Nephron progenitor cell (in vitro differentiated cells): ENCODE data around the gene VOPP1.

Experiments used
- DNase-seq: peaks from one replicate; pipeline ENCODE4 v3.0.0; 2021
- H3K27ac Mint-ChIP-seq: 2 replicates; pipeline ENCODE4 v1.8.0; 2021; ENCODE audit warnings: mild to moderate bottlenecking, moderate library complexity, mixed read lengths
- H3K27me3 Mint-ChIP-seq: 2 replicates; pipeline ENCODE4 v1.8.0; 2021; ENCODE audit warnings: mild to moderate bottlenecking, low read depth, mixed read lengths; ENCODE audit not compliant: poor library complexity
- H3K36me3 Mint-ChIP-seq: 2 replicates; pipeline ENCODE4 v1.8.0; 2021; ENCODE audit warnings: low read depth, mixed read lengths
- H3K4me1 Mint-ChIP-seq: 2 replicates; pipeline ENCODE4 v1.8.0; 2021; ENCODE audit warnings: mixed read lengths
- H3K4me3 Mint-ChIP-seq: 2 replicates; pipeline ENCODE4 v1.8.0; 2021; ENCODE audit warnings: mild to moderate bottlenecking, moderate library complexity, mixed read lengths
- H3K9me3 Mint-ChIP-seq: 2 replicates; pipeline ENCODE4 v1.8.0; 2021; ENCODE audit warnings: mild to moderate bottlenecking, moderate library complexity, mixed read lengths
- CTCF ChIP-seq: fragments of 200-600 bp; sonication (generic); IDR thresholded peaks from 2 replicates; pipeline ENCODE4 v1.5.0; 2021; ENCODE audit warnings: antibody characterized with exemption

The VOPP1 gene

GRCh38 chr7:55571511-55572377 is 558 bp downstream of the VOPP1 start:
- peaks cover 16% of the 10 kb centered on the region for H3K36me3 Mint-ChIP-seq
- no peaks in the 10 kb centered on the region for H3K9me3 Mint-ChIP-seq
- no peak for TF ChIP-seq CTCF
- peak overlapping the region; percentile 91 for H3K4me3 Mint-ChIP-seq
- no peak overlapping the region for H3K27ac Mint-ChIP-seq
- H3K27me3 Mint-ChIP-seq, result peaks cover 43% of the 10 kb centered on the region
- H3K4me1 Mint-ChIP-seq, result peaks cover 51% of the 10 kb centered on the region
- DNase-seq, result peak; percentile 71

DNA sequence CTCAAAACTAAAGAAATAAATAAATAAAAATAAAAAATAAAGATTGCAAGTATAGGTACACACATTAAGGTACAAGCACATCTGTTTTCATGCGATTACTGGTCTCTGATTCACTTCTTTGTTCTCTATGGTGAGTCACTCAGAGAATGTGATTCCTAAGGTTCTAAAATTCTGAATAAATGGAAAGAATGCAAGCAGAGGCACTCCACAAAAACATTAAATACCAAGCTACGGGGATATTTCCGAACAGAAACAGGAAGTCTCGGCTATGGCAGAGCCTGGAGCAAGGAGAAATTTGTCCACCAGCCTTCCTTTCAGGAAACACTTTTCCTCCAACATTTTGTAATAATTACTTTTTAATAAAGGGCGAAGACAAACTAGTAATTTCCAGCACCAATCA is 1.4 kb downstream of the VOPP1 start:
- TF ChIP-seq CTCF, result no peak
- DNase-seq, result no peak
- H3K27ac Mint-ChIP-seq, result no peak overlapping the region
- H3K4me3 Mint-ChIP-seq, result peak overlapping the region; percentile 91
- H3K4me1 Mint-ChIP-seq, result peaks cover 51% of the 10 kb centered on the region
- H3K9me3 Mint-ChIP-seq, result no peaks in the 10 kb centered on the region
- peaks cover 36% of the 10 kb centered on the region for H3K27me3 Mint-ChIP-seq
- H3K36me3 Mint-ChIP-seq, result peaks cover 16% of the 10 kb centered on the region

DNA sequence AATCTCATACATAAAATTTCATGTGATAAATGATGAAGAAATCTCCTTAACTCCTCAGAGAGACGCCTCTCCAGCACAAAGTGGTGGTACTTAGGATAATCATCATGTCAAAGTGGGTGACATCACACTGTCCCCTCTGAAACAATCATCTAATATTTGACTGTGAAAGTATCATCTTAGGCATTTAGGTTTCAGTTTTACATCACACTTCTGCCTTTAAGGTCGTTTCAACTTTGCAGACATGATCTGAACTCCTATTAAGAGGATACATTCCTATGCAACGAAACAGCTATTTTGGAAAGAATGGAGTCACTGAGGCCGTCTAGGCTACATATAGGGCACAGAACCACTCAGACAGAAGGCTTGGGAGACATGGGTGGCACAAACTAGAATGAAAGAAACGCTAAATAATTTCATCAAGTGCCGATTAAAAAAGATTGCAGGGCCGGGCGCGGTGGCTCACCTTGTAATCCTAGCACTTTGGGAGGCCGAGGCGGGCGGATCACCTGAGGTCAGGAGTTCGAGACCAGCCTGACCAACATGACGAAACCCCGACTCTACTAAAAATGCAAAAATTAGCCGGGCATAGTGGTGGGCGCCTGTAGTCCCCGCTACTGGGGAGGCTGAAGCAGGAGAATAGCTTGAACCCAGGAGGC is 2.0 kb downstream of the VOPP1 start:
- H3K4me1 Mint-ChIP-seq, result peaks cover 51% of the 10 kb centered on the region
- no peak overlapping the region for H3K27ac Mint-ChIP-seq
- no peak for TF ChIP-seq CTCF

GRCh38 chr7:55569797-55570196 is 2.5 kb downstream of the VOPP1 start:
- Mint-ChIP-seq H3K36me3 (peaks cover 16% of the 10 kb centered on the region), H3K9me3 (no peaks in the 10 kb centered on the region), H3K4me3 (peak overlapping the region; percentile 46), H3K27ac (no peak overlapping the region), H3K4me1 (peaks cover 51% of the 10 kb centered on the region), H3K27me3 (peaks cover 24% of the 10 kb centered on the region)
- TF ChIP-seq CTCF, result no peak
- no peak for DNase-seq

More for the DNA sequence above, 2.0 kb downstream of the VOPP1 start:
- Mint-ChIP-seq H3K4me3 (peak overlapping the region; percentile 91), H3K36me3 (peaks cover 16% of the 10 kb centered on the region), H3K27me3 (peaks cover 30% of the 10 kb centered on the region), H3K9me3 (no peaks in the 10 kb centered on the region)
- DNase-seq, result no peak

DNA sequence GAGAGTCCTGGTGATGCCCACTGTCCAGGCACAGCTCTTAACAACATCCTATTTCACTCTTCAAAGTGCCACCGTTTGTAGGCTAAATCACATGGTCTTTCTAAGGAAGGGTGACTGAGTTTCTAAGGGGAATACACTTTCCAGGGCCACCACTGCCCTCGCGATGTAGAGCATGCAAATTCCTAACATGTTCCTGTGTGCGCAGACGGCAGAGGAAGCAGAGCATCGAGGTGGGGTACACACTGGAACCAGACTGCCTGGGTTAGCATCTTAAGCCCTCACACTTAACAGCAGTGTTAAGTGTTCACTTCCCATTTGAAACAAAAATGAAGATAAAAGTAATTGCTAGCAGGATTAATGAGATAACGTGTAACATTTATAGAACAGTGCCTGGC is 3.0 kb downstream of the VOPP1 start:
- H3K4me1 Mint-ChIP-seq, result peaks cover 48% of the 10 kb centered on the region
- no peak for TF ChIP-seq CTCF
- H3K9me3 Mint-ChIP-seq, result no peaks in the 10 kb centered on the region
- H3K27ac Mint-ChIP-seq, result peak overlapping the region; percentile 10
- peak overlapping the region; percentile 26 for H3K4me3 Mint-ChIP-seq
- peaks cover 19% of the 10 kb centered on the region for H3K27me3 Mint-ChIP-seq
- no peak for DNase-seq
- H3K36me3 Mint-ChIP-seq, result peaks cover 16% of the 10 kb centered on the region
